ENCODE data around the gene SAMD4A. TPM values are rescaled to one million over a fixed set of nuclear protein-coding genes. Genes with fewer than 3 reads are reported as not detected.
A peak's percentile ranks its signal among the peaks of the same experiment; 100 is the strongest.

SAMD4A gene
- total and polyA plus RNA-seq, 2 experiments from 2014 or later: 7.2 to 33.0 TPM

- Histone ChIP-seq H3K4me2 (ENCODE audit: unreplicated experiment) (no peak overlapping the region), H3K27me3 (replicated peaks; ENCODE audit: insufficient read depth) (no peaks in the 10 kb centered on the region), H2AFZ (no peak overlapping the region), H3K9me2 (ENCODE audit: insufficient read depth) (no peaks in the 10 kb centered on the region), H3K4me3 (no peak overlapping the region), H3K79me2 (ENCODE audit: insufficient read depth) (peaks cover 81% of the 10 kb centered on the region), H3K27ac (no peak overlapping the region), H3K9ac (no peak overlapping the region), H4K20me1 (ENCODE audit: insufficient read depth) (no peaks in the 10 kb centered on the region), H3F3A (ENCODE audit: insufficient read depth) (peaks cover 42% of the 10 kb centered on the region), H3K4me1 (ENCODE audit: insufficient read depth) (peaks cover 50% of the 10 kb centered on the region), H3K36me3 (ENCODE audit: low read depth) (no peaks in the 10 kb centered on the region), H3K9me3 (ENCODE audit: low read depth) (no peaks in the 10 kb centered on the region)
- in situ Hi-C loops (cut with MboI): no loop called here
- DNase-seq: peak; percentile 37
- WGBS, 2 experiments (ENCODE audit: low coverage in 1 of 2, low lambda C conversion rate in 2 of 2, missing lambda C conversion rate in 2 of 2): 79% methylated on average over 9 to 11 of the region's 11 CpGs
- TF ChIP-seq EZH2 (IDR thresholded peaks at IDR 0.05; ENCODE audit: insufficient read depth, poor library complexity, severe bottlenecking) (no peak), EZH2phosphoT487 (IDR thresholded peaks at IDR 0.05; ENCODE audit: insufficient read depth, low read depth) (no peak)
Observed at GRCh38 chr14:54675236-54676128, 108.6 kb downstream of the SAMD4A start.

DNA sequence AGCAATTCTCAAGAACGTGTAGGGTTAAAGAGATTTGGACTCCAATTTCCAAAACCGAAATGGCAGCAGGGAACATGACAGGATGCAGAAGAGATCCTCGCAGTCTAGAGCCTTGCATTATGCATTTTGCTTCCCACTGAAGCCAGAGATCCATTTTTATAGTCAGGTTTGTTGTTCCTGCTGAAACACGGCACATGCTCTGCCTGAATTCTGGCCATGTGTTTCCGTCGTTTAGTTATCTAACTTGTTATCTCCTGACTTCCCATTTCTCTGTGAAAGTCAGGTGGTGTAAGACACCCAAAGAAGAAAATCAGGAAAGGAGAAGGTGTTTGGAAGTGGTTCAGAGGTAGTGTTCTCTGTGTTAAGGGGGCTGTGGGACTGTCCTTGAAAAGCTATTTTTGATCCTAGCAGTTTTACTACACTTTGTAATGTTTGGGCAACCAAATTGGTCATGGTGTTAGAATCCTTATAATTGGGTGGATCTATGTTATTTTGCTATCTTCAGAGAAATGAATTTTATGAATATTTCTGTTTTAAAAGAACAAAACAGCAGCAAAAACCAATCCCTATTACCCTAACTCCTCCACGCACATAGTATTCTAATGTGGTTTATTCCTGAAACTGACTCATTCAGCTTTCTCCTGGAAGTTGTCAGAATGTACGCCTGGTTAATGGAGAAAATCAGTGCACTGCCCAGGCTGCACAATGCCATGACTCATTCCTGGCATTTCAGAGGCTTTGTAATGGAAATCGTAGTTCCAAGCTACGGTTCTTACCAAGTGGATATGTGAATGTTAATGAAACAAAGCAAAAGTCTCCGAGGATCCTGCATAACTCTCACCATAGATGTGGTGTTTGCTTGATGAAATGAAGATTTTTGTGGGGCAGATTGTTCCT, 110.1 kb downstream of the SAMD4A start:
- WGBS, 2 experiments (ENCODE audit: low coverage in 1 of 2, low lambda C conversion rate in 2 of 2, missing lambda C conversion rate in 2 of 2): 22 to 23% methylated on average over 11 of the region's 11 CpGs
- peak overlapping the region; percentile 62 for H3K4me3 ChIP-seq
- peaks cover 81% of the 10 kb centered on the region for H3K79me2 ChIP-seq (ENCODE audit: insufficient read depth)
- no peak overlapping the region for H2AFZ ChIP-seq
- H3K9me3 ChIP-seq (ENCODE audit: low read depth): no peaks in the 10 kb centered on the region
- no peaks in the 10 kb centered on the region for H4K20me1 ChIP-seq (ENCODE audit: insufficient read depth)
- peak overlapping the region; percentile 85 for H3K27ac ChIP-seq
- H3K9ac ChIP-seq: peak overlapping the region; percentile 70
- in situ Hi-C loops (cut with MboI): no loop called here
- TF ChIP-seq EZH2phosphoT487 (IDR thresholded peaks at IDR 0.05; ENCODE audit: insufficient read depth, low read depth): no peak
- TF ChIP-seq EZH2 (IDR thresholded peaks at IDR 0.05; ENCODE audit: insufficient read depth, poor library complexity, severe bottlenecking): no peak
- H3K9me2 ChIP-seq (ENCODE audit: insufficient read depth): no peaks in the 10 kb centered on the region
- H3K27me3 ChIP-seq (replicated peaks; ENCODE audit: insufficient read depth): no peaks in the 10 kb centered on the region
- H3F3A ChIP-seq (ENCODE audit: insufficient read depth): peaks cover 41% of the 10 kb centered on the region
- H3K4me2 ChIP-seq (ENCODE audit: unreplicated experiment): peak overlapping the region; percentile 86
- peak; percentile 97 for DNase-seq
- H3K4me1 ChIP-seq (ENCODE audit: insufficient read depth): peaks cover 60% of the 10 kb centered on the region
- H3K36me3 ChIP-seq (ENCODE audit: low read depth): no peaks in the 10 kb centered on the region

GRCh38 chr14:54680651-54681050, 113.7 kb downstream of the SAMD4A start:
- no peaks in the 10 kb centered on the region for H4K20me1 ChIP-seq (ENCODE audit: insufficient read depth)

DNA sequence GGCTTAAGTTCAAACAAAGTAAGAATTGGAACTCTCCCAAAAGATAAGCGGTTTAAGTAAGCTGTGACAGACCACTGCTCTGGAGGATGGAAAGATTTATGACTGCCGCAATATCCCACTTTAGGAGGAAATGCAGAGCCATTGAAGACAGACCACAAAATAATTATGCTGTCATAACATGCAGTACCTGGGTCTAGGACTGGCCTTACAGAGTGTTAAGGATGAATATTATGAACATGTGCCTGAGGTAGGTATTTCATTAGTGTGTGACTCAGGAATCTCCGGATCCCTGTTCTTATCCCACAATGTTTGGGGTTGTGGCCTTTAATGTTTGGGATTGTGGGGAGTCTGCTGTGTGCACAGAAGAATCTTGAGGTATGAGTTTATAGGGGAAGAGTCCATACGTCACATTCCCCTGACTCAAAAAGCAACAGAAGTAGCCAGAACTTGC, 114.9 kb downstream of the SAMD4A start:
- H3K27me3 ChIP-seq (replicated peaks; ENCODE audit: insufficient read depth): no peaks in the 10 kb centered on the region
- H3K4me2 ChIP-seq (ENCODE audit: unreplicated experiment): no peak overlapping the region
- H3K9me3 ChIP-seq (ENCODE audit: low read depth): no peaks in the 10 kb centered on the region
- no peaks in the 10 kb centered on the region for H3K36me3 ChIP-seq (ENCODE audit: low read depth)
- peaks cover 60% of the 10 kb centered on the region for H3F3A ChIP-seq (ENCODE audit: insufficient read depth)
- no peak overlapping the region for H3K27ac ChIP-seq
- H3K4me3 ChIP-seq: no peak overlapping the region
- DNase-seq: no peak
- H3K79me2 ChIP-seq (ENCODE audit: insufficient read depth): peaks cover 68% of the 10 kb centered on the region
- no peaks in the 10 kb centered on the region for H3K9me2 ChIP-seq (ENCODE audit: insufficient read depth)
- peaks cover 80% of the 10 kb centered on the region for H3K4me1 ChIP-seq (ENCODE audit: insufficient read depth)
- H2AFZ ChIP-seq: no peak overlapping the region
- no peak overlapping the region for H3K9ac ChIP-seq
- no peaks in the 10 kb centered on the region for H4K20me1 ChIP-seq (ENCODE audit: insufficient read depth)
- in situ Hi-C loops (cut with MboI): no loop called here
- 83 to 84% methylated on average over 4 of the region's 4 CpGs for WGBS, 2 experiments (ENCODE audit: low coverage in 1 of 2, low lambda C conversion rate in 2 of 2, missing lambda C conversion rate in 2 of 2)
- TF ChIP-seq EZH2 (IDR thresholded peaks at IDR 0.05; ENCODE audit: insufficient read depth, poor library complexity, severe bottlenecking): no peak
- TF ChIP-seq EZH2phosphoT487 (IDR thresholded peaks at IDR 0.05; ENCODE audit: insufficient read depth, low read depth): no peak

More at GRCh38 chr14:54680651-54681050, 113.7 kb downstream of the SAMD4A start:
- H3K4me1 ChIP-seq (ENCODE audit: insufficient read depth): peaks cover 80% of the 10 kb centered on the region
- peak overlapping the region; percentile 26; the same call in 1 of the 2 replicates for H3K9ac ChIP-seq
- in situ Hi-C loops (cut with MboI): no loop called here
- peak overlapping the region; percentile 41 for H3K4me2 ChIP-seq (ENCODE audit: unreplicated experiment)
- no peaks in the 10 kb centered on the region for H3K36me3 ChIP-seq (ENCODE audit: low read depth)
- peaks cover 58% of the 10 kb centered on the region for H3F3A ChIP-seq (ENCODE audit: insufficient read depth)
- no peaks in the 10 kb centered on the region for H3K9me3 ChIP-seq (ENCODE audit: low read depth)
- H3K27me3 ChIP-seq (replicated peaks; ENCODE audit: insufficient read depth): no peaks in the 10 kb centered on the region
- no peak overlapping the region for H2AFZ ChIP-seq
- WGBS, 2 experiments (ENCODE audit: low coverage in 1 of 2, low lambda C conversion rate in 2 of 2, missing lambda C conversion rate in 2 of 2): 38 to 46% methylated on average over 6 of the region's 6 CpGs
- H3K9me2 ChIP-seq (ENCODE audit: insufficient read depth): no peaks in the 10 kb centered on the region
- no peak overlapping the region for H3K27ac ChIP-seq
- no peak for TF ChIP-seq EZH2phosphoT487 (IDR thresholded peaks at IDR 0.05; ENCODE audit: insufficient read depth, low read depth)
- TF ChIP-seq EZH2 (IDR thresholded peaks at IDR 0.05; ENCODE audit: insufficient read depth, poor library complexity, severe bottlenecking): no peak
- peaks cover 74% of the 10 kb centered on the region for H3K79me2 ChIP-seq (ENCODE audit: insufficient read depth)
- DNase-seq: peak; percentile 40
- H3K4me3 ChIP-seq: 0 out of 2 replicates have a peak overlapping the region, but pooled peaks have one; percentile 3
